ENCODE results near the gene SIRPB2. TPM values are rescaled to one million over a fixed set of nuclear protein-coding genes. Genes with fewer than 3 reads are reported as not detected.

Gene SIRPB2
- total and polyA plus RNA-seq, 4 donors, result 0.99 to 4.4 (median 2.2) TPM

DNA sequence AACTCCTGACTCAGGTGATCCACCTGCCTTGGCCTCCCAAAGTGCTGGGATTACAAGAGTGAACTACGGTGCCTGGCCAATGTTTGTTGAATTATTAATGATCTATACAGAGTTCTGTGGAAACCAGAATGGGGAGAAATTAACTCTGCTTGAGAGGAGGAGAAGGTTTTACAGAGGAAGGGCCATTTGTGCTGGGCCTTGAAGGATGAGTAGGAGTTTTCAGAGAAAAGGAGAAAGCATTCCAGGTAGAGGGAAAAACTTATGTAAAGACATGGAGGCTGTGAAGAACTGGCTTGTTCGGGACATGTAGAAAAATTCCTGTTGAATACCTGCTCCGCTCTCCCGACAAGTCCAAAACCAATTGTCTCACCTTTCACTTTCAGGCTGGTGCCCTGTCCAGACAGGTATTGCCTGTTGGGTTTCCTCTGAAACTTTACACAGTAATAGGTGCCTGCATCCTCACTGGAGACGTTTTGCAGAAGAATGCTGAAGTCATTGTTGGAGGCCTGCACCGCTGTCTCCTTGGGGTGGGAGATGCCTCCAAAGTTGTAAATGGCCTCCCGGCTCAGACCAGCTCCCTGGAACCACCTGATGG lies 13.2 kb downstream of the SIRPB2 start:
- Histone ChIP-seq H3K4me1 (ENCODE audit: control insufficient read depth in 4 of 4, insufficient read depth in 4 of 4, low read length in 3 of 4) (no peaks in the 10 kb centered on the region), H3K27me3 (ENCODE audit: control insufficient read depth in 4 of 4, insufficient read depth in 4 of 4, low read length in 3 of 4) (no peaks in the 10 kb centered on the region), H3K27ac (ENCODE audit: low read depth in 1 of 2, low read length in 2 of 2) (no peak overlapping the region), H3K4me3 (ENCODE audit: low read depth in 1 of 3, low read length in 3 of 3) (no peak overlapping the region), H3K9ac (ENCODE audit: low read depth in 1 of 2, low read length in 2 of 2) (no peak overlapping the region), H3K36me3 (ENCODE audit: control insufficient read depth in 4 of 4, insufficient read depth in 3 of 4, low read depth in 1 of 4, low read length in 3 of 4) (no peaks in the 10 kb centered on the region), H3K9me3 (ENCODE audit: control insufficient read depth in 4 of 4, low read length in 3 of 4) (no peaks in the 10 kb centered on the region)
- TF ChIP-seq EGR1 (IDR thresholded peaks at IDR 0.05; ENCODE audit: low read depth in 2 of 2), result no peak
- no peak for TF ChIP-seq GABPA (IDR thresholded peaks at IDR 0.05 in 1 of 2, conservative IDR thresholded peaks at IDR 0.05 in 1 of 2)
- TF ChIP-seq RAD21 (IDR thresholded peaks at IDR 0.05), result no peak
- no peak for TF ChIP-seq FOXA2 (IDR thresholded peaks at IDR 0.05)
- no peak for TF ChIP-seq YY1 (IDR thresholded peaks at IDR 0.05)
- no peak for TF ChIP-seq SP1 (IDR thresholded peaks at IDR 0.05)
- TF ChIP-seq HNF4A (conservative IDR thresholded peaks at IDR 0.05), result no peak
- TF ChIP-seq, protein P1, sequence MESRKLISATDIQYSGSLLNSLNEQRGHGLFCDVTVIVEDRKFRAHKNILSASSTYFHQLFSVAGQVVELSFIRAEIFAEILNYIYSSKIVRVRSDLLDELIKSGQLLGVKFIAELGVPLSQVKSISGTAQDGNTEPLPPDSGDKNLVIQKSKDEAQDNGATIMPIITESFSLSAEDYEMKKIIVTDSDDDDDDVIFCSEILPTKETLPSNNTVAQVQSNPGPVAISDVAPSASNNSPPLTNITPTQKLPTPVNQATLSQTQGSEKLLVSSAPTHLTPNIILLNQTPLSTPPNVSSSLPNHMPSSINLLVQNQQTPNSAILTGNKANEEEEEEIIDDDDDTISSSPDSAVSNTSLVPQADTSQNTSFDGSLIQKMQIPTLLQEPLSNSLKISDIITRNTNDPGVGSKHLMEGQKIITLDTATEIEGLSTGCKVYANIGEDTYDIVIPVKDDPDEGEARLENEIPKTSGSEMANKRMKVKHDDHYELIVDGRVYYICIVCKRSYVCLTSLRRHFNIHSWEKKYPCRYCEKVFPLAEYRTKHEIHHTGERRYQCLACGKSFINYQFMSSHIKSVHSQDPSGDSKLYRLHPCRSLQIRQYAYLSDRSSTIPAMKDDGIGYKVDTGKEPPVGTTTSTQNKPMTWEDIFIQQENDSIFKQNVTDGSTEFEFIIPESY (IDR thresholded peaks at IDR 0.05), result no peak
- TF ChIP-seq CTCF (IDR thresholded peaks at IDR 0.05; ENCODE audit: low read depth, low read length, missing input control), result no peak
- TF ChIP-seq MAX (IDR thresholded peaks at IDR 0.05), result no peak
- TF ChIP-seq ATF3 (IDR thresholded peaks at IDR 0.05), result no peak
- no peak for TF ChIP-seq HNF4G (IDR thresholded peaks at IDR 0.05)
- TF ChIP-seq TAF1 (conservative IDR thresholded peaks at IDR 0.05), result no peak
- TF ChIP-seq RXRA (IDR thresholded peaks at IDR 0.05), result no peak
- TF ChIP-seq JUND (IDR thresholded peaks at IDR 0.05), result no peak
- no peak for TF ChIP-seq FOXA1 (IDR thresholded peaks at IDR 0.05)
- TF ChIP-seq, protein P2, sequence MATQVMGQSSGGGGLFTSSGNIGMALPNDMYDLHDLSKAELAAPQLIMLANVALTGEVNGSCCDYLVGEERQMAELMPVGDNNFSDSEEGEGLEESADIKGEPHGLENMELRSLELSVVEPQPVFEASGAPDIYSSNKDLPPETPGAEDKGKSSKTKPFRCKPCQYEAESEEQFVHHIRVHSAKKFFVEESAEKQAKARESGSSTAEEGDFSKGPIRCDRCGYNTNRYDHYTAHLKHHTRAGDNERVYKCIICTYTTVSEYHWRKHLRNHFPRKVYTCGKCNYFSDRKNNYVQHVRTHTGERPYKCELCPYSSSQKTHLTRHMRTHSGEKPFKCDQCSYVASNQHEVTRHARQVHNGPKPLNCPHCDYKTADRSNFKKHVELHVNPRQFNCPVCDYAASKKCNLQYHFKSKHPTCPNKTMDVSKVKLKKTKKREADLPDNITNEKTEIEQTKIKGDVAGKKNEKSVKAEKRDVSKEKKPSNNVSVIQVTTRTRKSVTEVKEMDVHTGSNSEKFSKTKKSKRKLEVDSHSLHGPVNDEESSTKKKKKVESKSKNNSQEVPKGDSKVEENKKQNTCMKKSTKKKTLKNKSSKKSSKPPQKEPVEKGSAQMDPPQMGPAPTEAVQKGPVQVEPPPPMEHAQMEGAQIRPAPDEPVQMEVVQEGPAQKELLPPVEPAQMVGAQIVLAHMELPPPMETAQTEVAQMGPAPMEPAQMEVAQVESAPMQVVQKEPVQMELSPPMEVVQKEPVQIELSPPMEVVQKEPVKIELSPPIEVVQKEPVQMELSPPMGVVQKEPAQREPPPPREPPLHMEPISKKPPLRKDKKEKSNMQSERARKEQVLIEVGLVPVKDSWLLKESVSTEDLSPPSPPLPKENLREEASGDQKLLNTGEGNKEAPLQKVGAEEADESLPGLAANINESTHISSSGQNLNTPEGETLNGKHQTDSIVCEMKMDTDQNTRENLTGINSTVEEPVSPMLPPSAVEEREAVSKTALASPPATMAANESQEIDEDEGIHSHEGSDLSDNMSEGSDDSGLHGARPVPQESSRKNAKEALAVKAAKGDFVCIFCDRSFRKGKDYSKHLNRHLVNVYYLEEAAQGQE (IDR thresholded peaks at IDR 0.05), result no peak
- TF ChIP-seq NR2F2 (IDR thresholded peaks at IDR 0.05), result no peak
- 88% methylated on average over 7 of the region's 7 CpGs for WGBS
- no peak for DNase-seq (ENCODE audit: low spot score)
